SU-DHL-6 (cell line): ENCODE results near the gene SCG5.

Source experiments
- CTCF ChIP-seq: fragments of 200-600 bp; sonication (generic); IDR thresholded peaks from one replicate; pipeline ENCODE4 v1.5.1; 2017; ENCODE audit warnings: antibody characterized with exemption, mild to moderate bottlenecking, low read length, moderate library complexity; ENCODE audit not compliant: insufficient read depth, poor library complexity, severe bottlenecking
- EZH2phosphoT487 ChIP-seq: fragments of 200-600 bp; sonication (generic), shearing (Covaris generic); conservative IDR thresholded peaks from 2 replicates; pipeline ENCODE4 v1.6.1; 2018; ENCODE audit warnings: mild to moderate bottlenecking, antibody characterized with exemption, low read length, moderate library complexity, mixed read lengths

GRCh38 chr15:32707436-32707835, 65.9 kb downstream of the SCG5 start:
- no peak for TF ChIP-seq CTCF
- no peak for TF ChIP-seq EZH2phosphoT487
